NCI-H2227 (cell line): ENCODE results near the gene PYY.
"Not testable (repeated sequence)": the region's sequence is repeated elsewhere in the genome, so short reads cannot be mapped to it uniquely, and the experiment has no call there.

Source experiments
- DNase-seq: peaks from one replicate; lab custom pipeline; 2025; ENCODE audit not compliant: unreplicated experiment; lab: John Stamatoyannopoulos, UW

Gene PYY

GRCh38 chr17:43979011-43979410, 25.3 kb upstream of the PYY start:
- no peak for DNase-seq

- DNase-seq, result no peak
These were observed 24.3 kb upstream of the PYY start for GRCh38 chr17:43978078-43978477.

GRCh38 chr17:43976963-43977837, 23.5 kb upstream of the PYY start:
- no peak for DNase-seq

GRCh38 chr17:43975898-43976297, 22.2 kb upstream of the PYY start:
- no peak for DNase-seq

- DNase-seq, result no peak
These were observed 20.9 kb upstream of the PYY start for GRCh38 chr17:43974382-43975266.

GRCh38 chr17:43972444-43973212, 18.9 kb upstream of the PYY start:
- DNase-seq, result not testable (repeated sequence)

GRCh38 chr17:43971436-43971835, 17.7 kb upstream of the PYY start:
- DNase-seq, result not testable (repeated sequence)

- no peak for DNase-seq
These were observed 16.6 kb upstream of the PYY start for GRCh38 chr17:43970366-43970765.

GRCh38 chr17:43967251-43967875, 13.6 kb upstream of the PYY start:
- no peak for DNase-seq

- DNase-seq, result no peak
These were observed 12.5 kb upstream of the PYY start for GRCh38 chr17:43966276-43966675.

GRCh38 chr17:43962479-43962878, 8.7 kb upstream of the PYY start:
- DNase-seq, result no peak

GRCh38 chr17:43961954-43962353, 8.2 kb upstream of the PYY start:
- DNase-seq, result no peak

GRCh38 chr17:43961292-43961691, 7.6 kb upstream of the PYY start:
- DNase-seq, result not testable (repeated sequence)

- DNase-seq, result no peak
These were observed 5.1 kb upstream of the PYY start for GRCh38 chr17:43958748-43959352.

- DNase-seq, result no peak
These were observed 2.5 kb upstream of the PYY start for GRCh38 chr17:43956222-43956621.

- no peak for DNase-seq
These were observed 745 bp downstream of the PYY start for GRCh38 chr17:43952724-43953666.

GRCh38 chr17:43952351-43952723, 1.4 kb downstream of the PYY start:
- no peak for DNase-seq

GRCh38 chr17:43951750-43952149, 2.0 kb downstream of the PYY start:
- DNase-seq, result no peak

GRCh38 chr17:43950554-43950953, 3.2 kb downstream of the PYY start:
- DNase-seq, result no peak
